Gastrocnemius medialis (tissue), 4 donors: ENCODE data around the gene ENOPH1.

Source experiments
- POLR2A ChIP-seq, 2 donors: fragments of 450-650 bp; IDR thresholded peaks; one replicate each; pipeline ENCODE4 v1.6.1; 2017; ENCODE audit warnings: antibody characterized with exemption in 2 of 2, mild to moderate bottlenecking in 2 of 2, moderate library complexity in 2 of 2
- TF ChIP-seq, protein P1 (sequence below), 5 experiments: fragments of 450-650 bp in 3 of 5; fragments of 200-600 bp in 2 of 5; sonication (generic) in 2 of 5; IDR thresholded peaks in 4 of 5; conservative IDR thresholded peaks in 1 of 5; 1 replicate in 4 of 5; 2 replicates in 1 of 5; pipeline ENCODE4 v1.5.1; 2016 to 2019; ENCODE audit warnings: antibody characterized with exemption in 5 of 5, mild to moderate bottlenecking in 3 of 5, moderate library complexity in 3 of 5

DNA sequence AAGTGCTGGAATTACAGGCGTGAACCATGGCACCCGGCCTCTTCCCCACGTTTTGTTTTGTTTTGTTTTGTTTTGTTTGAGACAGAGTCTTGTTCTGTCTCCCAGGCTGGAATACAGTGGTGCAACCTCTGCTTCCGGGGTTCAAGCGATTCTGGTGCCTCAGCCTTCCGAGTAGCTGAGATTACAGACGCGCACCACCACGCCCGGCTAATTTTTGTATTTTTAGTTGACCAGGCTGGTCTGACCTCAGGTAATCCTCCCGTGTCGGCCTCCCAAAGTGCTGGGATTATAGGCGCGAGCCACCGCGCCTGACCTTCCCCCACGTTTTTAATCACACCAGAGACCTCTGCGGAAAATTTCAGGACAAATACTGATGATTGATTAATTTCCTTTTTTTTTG is 2.2 kb downstream of the ENOPH1 start:
- TF ChIP-seq, protein P1, sequence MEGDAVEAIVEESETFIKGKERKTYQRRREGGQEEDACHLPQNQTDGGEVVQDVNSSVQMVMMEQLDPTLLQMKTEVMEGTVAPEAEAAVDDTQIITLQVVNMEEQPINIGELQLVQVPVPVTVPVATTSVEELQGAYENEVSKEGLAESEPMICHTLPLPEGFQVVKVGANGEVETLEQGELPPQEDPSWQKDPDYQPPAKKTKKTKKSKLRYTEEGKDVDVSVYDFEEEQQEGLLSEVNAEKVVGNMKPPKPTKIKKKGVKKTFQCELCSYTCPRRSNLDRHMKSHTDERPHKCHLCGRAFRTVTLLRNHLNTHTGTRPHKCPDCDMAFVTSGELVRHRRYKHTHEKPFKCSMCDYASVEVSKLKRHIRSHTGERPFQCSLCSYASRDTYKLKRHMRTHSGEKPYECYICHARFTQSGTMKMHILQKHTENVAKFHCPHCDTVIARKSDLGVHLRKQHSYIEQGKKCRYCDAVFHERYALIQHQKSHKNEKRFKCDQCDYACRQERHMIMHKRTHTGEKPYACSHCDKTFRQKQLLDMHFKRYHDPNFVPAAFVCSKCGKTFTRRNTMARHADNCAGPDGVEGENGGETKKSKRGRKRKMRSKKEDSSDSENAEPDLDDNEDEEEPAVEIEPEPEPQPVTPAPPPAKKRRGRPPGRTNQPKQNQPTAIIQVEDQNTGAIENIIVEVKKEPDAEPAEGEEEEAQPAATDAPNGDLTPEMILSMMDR (IDR thresholded peaks at IDR 0.05 in 4 of 5, conservative IDR thresholded peaks at IDR 0.05 in 1 of 5), result no peak
- TF ChIP-seq POLR2A (IDR thresholded peaks at IDR 0.05), result no peak
